ENCODE data around the gene GNS. TPM values are rescaled to one million over a fixed set of nuclear protein-coding genes. Genes with fewer than 3 reads are reported as not detected.

Gene GNS
- polyA plus RNA-seq, 1 donor from 2014 or later = 24.2 TPM

DNA sequence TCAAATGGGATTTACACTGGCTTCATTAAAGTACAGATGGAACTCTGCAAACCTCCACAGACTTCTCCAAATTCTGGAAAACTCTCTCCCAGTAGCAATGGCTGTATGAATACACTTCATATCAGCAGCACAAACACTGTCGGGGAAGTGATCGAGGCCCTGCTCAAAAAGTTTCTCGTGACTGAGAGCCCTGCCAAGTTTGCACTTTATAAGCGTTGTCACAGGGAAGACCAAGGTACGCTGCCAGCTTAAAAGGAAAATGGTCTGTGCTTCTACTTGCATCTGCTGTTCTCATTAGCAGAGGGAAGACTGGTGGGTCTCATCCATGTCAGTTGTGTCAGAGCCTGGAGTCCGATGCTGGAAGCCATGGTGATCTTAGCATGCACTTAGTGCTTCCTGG lies 71.0 kb downstream of the GNS start:
- no peaks in the 10 kb centered on the region for H3K9me3 Mint-ChIP-seq
- H3K27me3 Mint-ChIP-seq = no peaks in the 10 kb centered on the region
- H3K36me3 Mint-ChIP-seq = no peaks in the 10 kb centered on the region
- H3K27ac Mint-ChIP-seq = peak overlapping the region in 2 of 3 donors; percentile 11 to 54
- H3K4me1 Mint-ChIP-seq = peaks cover 9 to 18% (median 11%) of the 10 kb centered on the region in 3 donors
- H3K4me3 Mint-ChIP-seq = no peak overlapping the region

GRCh38 chr12:64687816-64688215 lies 71.4 kb downstream of the GNS start:
- Mint-ChIP-seq H3K27me3 (no peaks in the 10 kb centered on the region), H3K9me3 (no peaks in the 10 kb centered on the region), H3K4me3 (peak overlapping the region in 1 of 4 donors; percentile 26), H3K36me3 (no peaks in the 10 kb centered on the region), H3K27ac (peak overlapping the region; percentile 11 to 54 (median 16)), H3K4me1 (peaks cover 13 to 22% (median 15%) of the 10 kb centered on the region in 3 donors)

GRCh38 chr12:64685605-64686004 lies 73.6 kb downstream of the GNS start:
- H3K9me3 Mint-ChIP-seq = no peaks in the 10 kb centered on the region
- peaks cover 27 to 30% (median 29%) of the 10 kb centered on the region in 3 donors for H3K4me1 Mint-ChIP-seq

DNA sequence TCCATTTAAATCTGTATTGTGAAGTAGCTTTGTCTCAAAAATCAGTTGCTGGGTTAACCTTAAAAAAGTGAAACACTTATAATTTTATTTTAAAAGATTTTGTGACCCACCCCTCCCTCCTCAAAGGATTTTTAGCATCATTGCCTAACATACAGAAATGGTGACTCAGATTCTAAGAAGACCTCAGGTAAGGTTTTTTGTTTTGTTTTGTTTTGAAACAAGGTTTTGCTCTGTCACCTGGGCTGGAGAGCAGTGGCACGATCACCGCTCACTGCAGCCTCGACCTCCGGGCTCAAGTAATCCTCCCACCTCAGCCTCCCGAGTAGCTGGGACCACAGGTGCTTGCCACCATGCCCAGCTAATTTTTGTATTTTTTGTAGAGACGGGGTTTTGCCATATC lies 74.2 kb downstream of the GNS start:
- Mint-ChIP-seq H3K36me3 (no peaks in the 10 kb centered on the region), H3K9me3 (no peaks in the 10 kb centered on the region), H3K27me3 (no peaks in the 10 kb centered on the region), H3K4me1 (peaks cover 30 to 31% (median 31%) of the 10 kb centered on the region in 3 donors), H3K27ac (peak overlapping the region in 2 of 3 donors; percentile 83 to 92), H3K4me3 (no peak overlapping the region)

More at GRCh38 chr12:64685605-64686004, 73.6 kb downstream of the GNS start:
- peak overlapping the region in 1 of 4 donors; percentile 77 for H3K4me3 Mint-ChIP-seq
- H3K36me3 Mint-ChIP-seq = no peaks in the 10 kb centered on the region
- no peak overlapping the region for H3K27ac Mint-ChIP-seq
- H3K27me3 Mint-ChIP-seq = no peaks in the 10 kb centered on the region

- no peaks in the 10 kb centered on the region for H3K27me3 Mint-ChIP-seq
- H3K4me1 Mint-ChIP-seq = peaks cover 36 to 40% (median 38%) of the 10 kb centered on the region in 3 donors
- peak overlapping the region in 3 of 4 donors; percentile 30 to 87 (median 58) for H3K4me3 Mint-ChIP-seq
- peak overlapping the region; percentile 80 to 90 (median 83) for H3K27ac Mint-ChIP-seq
- no peaks in the 10 kb centered on the region for H3K36me3 Mint-ChIP-seq
- H3K9me3 Mint-ChIP-seq = no peaks in the 10 kb centered on the region
Measured at GRCh38 chr12:64683816-64684543, 75.2 kb downstream of the GNS start.

DNA sequence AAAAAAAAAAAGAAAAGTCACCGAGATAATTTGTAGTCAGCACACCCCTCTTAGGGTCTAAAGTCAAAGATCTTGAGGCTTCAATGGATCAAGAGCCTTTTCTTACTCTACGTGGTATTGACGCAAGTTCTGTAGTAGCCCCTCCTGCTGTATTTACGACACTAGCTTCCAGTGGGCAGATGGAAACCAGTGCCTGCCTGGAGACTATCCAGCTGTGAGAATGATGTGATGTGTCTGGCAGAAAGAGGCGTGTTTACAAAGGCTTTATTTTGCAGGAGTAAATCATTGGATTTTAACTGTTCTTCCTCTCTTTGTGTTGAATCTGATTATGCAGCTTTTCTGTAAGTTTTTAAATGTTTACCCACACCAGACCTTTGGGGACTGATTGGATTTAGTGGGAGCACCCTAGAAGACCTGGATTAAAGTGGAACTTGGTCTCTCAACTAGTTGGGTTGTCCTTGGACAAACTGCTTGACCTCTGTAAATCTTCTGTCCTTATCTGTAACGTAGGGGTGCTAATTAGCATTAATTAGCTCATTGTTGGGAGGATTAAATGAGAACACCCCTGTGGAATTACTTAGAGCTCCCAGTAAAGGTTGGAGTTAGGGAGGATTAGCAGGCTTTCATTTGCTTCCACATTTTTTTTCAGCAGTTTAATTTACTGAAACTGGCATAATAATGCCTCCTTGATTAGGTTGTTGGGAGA lies 76.5 kb downstream of the GNS start:
- Mint-ChIP-seq H3K4me1 (peaks cover 42 to 51% (median 46%) of the 10 kb centered on the region in 3 donors), H3K36me3 (no peaks in the 10 kb centered on the region), H3K9me3 (no peaks in the 10 kb centered on the region), H3K27me3 (no peaks in the 10 kb centered on the region), H3K27ac (peak overlapping the region; percentile 23 to 81 (median 60)), H3K4me3 (peak overlapping the region in 1 of 4 donors; percentile 30)

- no peaks in the 10 kb centered on the region for H3K27me3 Mint-ChIP-seq
- H3K9me3 Mint-ChIP-seq = no peaks in the 10 kb centered on the region
- peak overlapping the region; percentile 33 to 95 (median 91) for H3K27ac Mint-ChIP-seq
- peaks cover 48 to 58% (median 57%) of the 10 kb centered on the region in 3 donors for H3K4me1 Mint-ChIP-seq
- peak overlapping the region in 3 of 4 donors; percentile 19 to 77 (median 58) for H3K4me3 Mint-ChIP-seq
- H3K36me3 Mint-ChIP-seq = no peaks in the 10 kb centered on the region
Measured at GRCh38 chr12:64681200-64682052, 77.8 kb downstream of the GNS start.

GRCh38 chr12:64680235-64680634 lies 79.0 kb downstream of the GNS start:
- Mint-ChIP-seq H3K27me3 (no peaks in the 10 kb centered on the region), H3K9me3 (no peaks in the 10 kb centered on the region), H3K4me3 (peak overlapping the region; percentile 11 to 87 (median 78)), H3K27ac (peak overlapping the region; percentile 59 to 95 (median 91)), H3K4me1 (peaks cover 53 to 65% (median 61%) of the 10 kb centered on the region in 3 donors), H3K36me3 (no peaks in the 10 kb centered on the region)

DNA sequence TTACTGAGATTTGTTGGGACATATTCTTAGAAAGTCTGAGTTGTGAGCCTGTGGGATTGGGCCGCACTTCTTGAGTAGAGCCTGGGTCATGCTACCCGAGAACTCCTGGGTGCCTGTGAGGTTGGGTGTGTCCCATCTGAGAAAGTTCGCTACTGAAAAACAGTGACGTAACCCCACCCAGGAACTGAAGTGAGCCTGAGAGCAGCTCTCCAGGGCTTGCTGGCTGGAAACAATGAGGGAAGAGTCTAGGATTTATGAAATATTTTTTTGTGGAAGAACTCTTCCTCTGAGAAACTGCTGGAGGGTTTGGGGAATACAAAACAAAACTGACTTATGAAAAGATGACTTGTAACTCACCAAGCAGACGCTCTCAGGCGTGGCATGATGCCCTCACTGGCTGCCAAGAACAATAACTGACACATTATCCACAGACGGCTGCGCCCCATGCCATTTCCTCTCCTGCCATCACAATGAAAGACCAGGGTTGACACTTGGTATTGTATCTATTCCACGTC lies 79.7 kb downstream of the GNS start:
- Mint-ChIP-seq H3K9me3 (no peaks in the 10 kb centered on the region), H3K4me1 (peaks cover 56 to 69% (median 62%) of the 10 kb centered on the region in 3 donors), H3K27ac (peak overlapping the region; percentile 59 to 95 (median 91)), H3K36me3 (no peaks in the 10 kb centered on the region), H3K4me3 (peak overlapping the region; percentile 11 to 87 (median 78)), H3K27me3 (no peaks in the 10 kb centered on the region)

DNA sequence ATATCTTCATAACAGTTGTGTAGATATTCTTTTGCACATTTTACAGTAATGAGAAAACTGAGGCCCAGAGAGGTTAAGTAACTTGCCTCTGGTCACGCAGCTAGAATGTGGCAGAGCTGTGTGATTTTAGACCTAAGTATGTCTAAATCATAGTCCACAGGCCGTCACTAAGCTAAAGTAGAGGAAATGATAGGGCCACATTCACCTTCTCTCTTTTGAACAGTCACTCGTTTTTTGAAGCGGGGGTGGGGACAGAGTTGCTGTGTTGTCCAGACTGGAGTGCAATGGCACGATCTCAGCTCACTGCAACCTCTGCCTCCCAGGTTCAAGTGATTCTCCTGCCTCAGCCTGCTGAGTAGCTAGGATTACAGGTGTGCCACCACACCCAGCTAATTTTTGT lies 80.4 kb downstream of the GNS start:
- H3K9me3 Mint-ChIP-seq = no peaks in the 10 kb centered on the region
- no peaks in the 10 kb centered on the region for H3K27me3 Mint-ChIP-seq
- H3K4me1 Mint-ChIP-seq = peaks cover 62 to 75% (median 69%) of the 10 kb centered on the region in 3 donors
- peak overlapping the region in 2 of 3 donors; percentile 91 to 95 for H3K27ac Mint-ChIP-seq
- no peaks in the 10 kb centered on the region for H3K36me3 Mint-ChIP-seq
- H3K4me3 Mint-ChIP-seq = peak overlapping the region in 1 of 4 donors; percentile 64

DNA sequence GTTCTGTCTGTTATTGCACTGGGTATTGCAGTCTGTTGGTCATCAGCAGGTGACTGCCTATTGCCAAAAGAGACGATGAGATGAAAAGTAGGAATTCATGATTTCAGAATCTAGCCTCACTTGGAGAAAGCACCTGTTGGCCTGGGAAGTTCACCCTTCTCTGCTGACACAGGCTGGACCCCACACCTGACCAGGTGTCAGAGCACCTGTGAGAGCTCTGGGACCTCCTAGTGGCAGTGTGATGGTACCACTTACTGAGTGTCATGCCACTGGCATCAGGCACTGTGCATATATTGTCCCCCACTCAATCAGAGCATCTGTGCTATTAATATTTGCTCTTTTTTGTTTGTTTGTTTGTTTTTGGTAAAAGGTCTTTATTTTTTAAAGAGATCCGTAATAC lies 81.0 kb downstream of the GNS start:
- Mint-ChIP-seq H3K27me3 (no peaks in the 10 kb centered on the region), H3K4me3 (peak overlapping the region in 3 of 4 donors; percentile 56 to 75 (median 58)), H3K36me3 (no peaks in the 10 kb centered on the region), H3K4me1 (peaks cover 61 to 75% (median 69%) of the 10 kb centered on the region in 3 donors), H3K27ac (peak overlapping the region; percentile 69 to 95 (median 94)), H3K9me3 (no peaks in the 10 kb centered on the region)

DNA sequence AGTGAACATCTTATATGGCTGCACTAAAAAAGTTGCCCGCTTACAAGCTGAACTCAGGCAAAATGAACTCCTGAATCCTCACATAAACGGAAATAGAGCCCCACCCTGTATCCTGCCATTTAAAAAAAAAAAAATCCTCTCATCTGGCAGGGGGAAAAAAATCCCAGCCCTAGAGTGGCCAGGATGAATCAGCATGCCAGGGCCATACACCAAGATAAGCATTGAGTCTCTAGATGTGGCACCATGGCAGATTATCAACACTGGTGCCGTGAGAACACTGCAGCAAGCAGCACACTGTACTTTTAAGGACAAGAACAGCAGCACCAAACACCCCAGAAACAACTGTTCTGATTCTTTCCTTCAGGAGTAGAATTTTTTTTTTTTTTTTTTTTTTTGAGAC lies 83.4 kb downstream of the GNS start:
- H3K4me3 Mint-ChIP-seq = peak overlapping the region in 3 of 4 donors; percentile 28 to 79 (median 74)
- peaks cover 56 to 72% (median 71%) of the 10 kb centered on the region in 3 donors for H3K4me1 Mint-ChIP-seq
- H3K27me3 Mint-ChIP-seq = no peaks in the 10 kb centered on the region
- H3K9me3 Mint-ChIP-seq = no peaks in the 10 kb centered on the region
- H3K36me3 Mint-ChIP-seq = peaks cover 1% of the 10 kb centered on the region
- H3K27ac Mint-ChIP-seq = peak overlapping the region; percentile 66 to 86 (median 82)

DNA sequence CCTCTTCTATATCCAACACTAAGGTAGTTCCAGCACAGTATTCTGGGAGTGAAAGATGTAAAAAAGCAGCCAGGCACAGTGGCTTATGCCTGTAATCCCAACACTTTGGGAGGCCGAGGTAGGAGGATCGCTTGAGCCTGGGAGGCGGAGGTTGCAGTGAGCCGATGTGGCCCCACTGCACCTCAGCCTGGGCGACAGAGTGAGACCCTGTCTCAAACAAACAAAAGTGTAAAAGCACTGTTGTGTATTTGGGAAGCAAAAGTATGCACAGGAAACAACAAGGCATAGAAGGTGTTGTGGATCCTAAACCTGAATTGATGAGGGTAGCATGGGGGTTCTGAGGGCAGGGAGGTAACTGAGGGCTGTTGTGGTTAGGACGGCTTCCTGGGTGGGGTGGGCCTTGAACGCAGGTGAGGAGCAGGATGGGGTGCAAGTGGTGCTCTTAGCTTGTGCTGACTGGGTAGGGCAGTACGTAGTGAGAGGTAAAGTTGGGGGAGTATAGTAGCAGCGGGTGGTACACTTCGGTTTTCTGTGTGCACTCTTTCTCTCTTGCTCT lies 84.8 kb downstream of the GNS start:
- Mint-ChIP-seq H3K4me1 (peaks cover 55 to 75% (median 70%) of the 10 kb centered on the region in 3 donors), H3K4me3 (peak overlapping the region; percentile 2 to 89 (median 57)), H3K27me3 (no peaks in the 10 kb centered on the region), H3K9me3 (no peaks in the 10 kb centered on the region), H3K36me3 (peaks cover 1% of the 10 kb centered on the region), H3K27ac (peak overlapping the region; percentile 59 to 99 (median 74))

Data from IgD-negative memory B cell (primary cell).